ENCODE results near the gene MYO7A. TPM values are rescaled to one million over a fixed set of nuclear protein-coding genes. Genes with fewer than 3 reads are reported as not detected.

MYO7A gene
- total and polyA plus RNA-seq, 2 donors (not counting 3 experiments of a cell fraction or from before 2014, with no cell fraction given): 1.3 to 3.6 TPM

GRCh38 chr11:77130763-77131513 lies 2.9 kb downstream of the MYO7A start:
- Histone ChIP-seq H3K27ac (ENCODE audit: insufficient read depth, low read depth, low read length) (no peak overlapping the region), H4K20me1 (replicated peaks; ENCODE audit: control insufficient read depth, extremely low read depth, insufficient read depth, low read length) (no peaks in the 10 kb centered on the region), H3K9me1 (replicated peaks; ENCODE audit: control insufficient read depth, extremely low read depth, insufficient read depth, low read length) (no peaks in the 10 kb centered on the region), H3K9me3 (replicated peaks; ENCODE audit: control insufficient read depth, insufficient read depth, low read length) (no peaks in the 10 kb centered on the region), H3K79me2 (ENCODE audit: control insufficient read depth, insufficient read depth, low read length) (no peaks in the 10 kb centered on the region), H3K4me1 (ENCODE audit: control insufficient read depth, extremely low read depth, insufficient read depth, low read length) (peaks cover 10% of the 10 kb centered on the region), H3K9ac (replicated peaks; ENCODE audit: extremely low read depth, insufficient read depth, low read length) (no peak overlapping the region), H3K36me3 (ENCODE audit: control insufficient read depth in 2 of 2, extremely low read depth in 1 of 2, insufficient read depth in 2 of 2, low read length in 2 of 2) (no peaks in the 10 kb centered on the region), H3K4me3 (replicated peaks in 1 of 3; ENCODE audit: insufficient read depth in 1 of 3, low read depth in 1 of 3, low read length in 3 of 3) (no peak overlapping the region), H3K27me3 (ENCODE audit: control insufficient read depth in 2 of 2, insufficient read depth in 2 of 2, low read length in 2 of 2) (no peaks in the 10 kb centered on the region), H3K4me2 (ENCODE audit: insufficient read depth, low read length) (no peak overlapping the region), H2AFZ (ENCODE audit: low read depth, low read length) (no peak overlapping the region)
- BruUV-seq (replicated peaks): no TSS peak
- CTCF ChIA-PET: interaction anchor here (0.8 to 7.4 kb wide), 10 partner anchors 9 to 418 kb away, joined by 3 to 309 read pairs (median 3); no protein-coding TSS in a partner anchor
- POLR2A ChIA-PET: no interaction called here
- dilution Hi-C loops (cut with MboI; ENCODE audit: extremely low pct_ligation_motif_present, low sequenced_read_pairs): no loop called here
- DNase-seq (ENCODE audit: low read depth, low spot score): no peak
- FAIRE-seq: no peak
- intact Hi-C loops (cut with micrococcal nuclease): loop anchor here (5.0 kb wide), 1 partner anchor 431 kb away; no protein-coding TSS in a partner anchor
- TF ChIP-seq EZH2 (IDR thresholded peaks at IDR 0.05; ENCODE audit: borderline replicate concordance, low read depth, low read length, severe bottlenecking) (no peak), JUN (IDR thresholded peaks at IDR 0.05; ENCODE audit: borderline replicate concordance, insufficient read depth, insufficient read length, low read depth) (no peak), GATA2 (IDR thresholded peaks at IDR 0.05; ENCODE audit: insufficient read depth, insufficient read length, low read depth, low read length) (no peak)

DNA sequence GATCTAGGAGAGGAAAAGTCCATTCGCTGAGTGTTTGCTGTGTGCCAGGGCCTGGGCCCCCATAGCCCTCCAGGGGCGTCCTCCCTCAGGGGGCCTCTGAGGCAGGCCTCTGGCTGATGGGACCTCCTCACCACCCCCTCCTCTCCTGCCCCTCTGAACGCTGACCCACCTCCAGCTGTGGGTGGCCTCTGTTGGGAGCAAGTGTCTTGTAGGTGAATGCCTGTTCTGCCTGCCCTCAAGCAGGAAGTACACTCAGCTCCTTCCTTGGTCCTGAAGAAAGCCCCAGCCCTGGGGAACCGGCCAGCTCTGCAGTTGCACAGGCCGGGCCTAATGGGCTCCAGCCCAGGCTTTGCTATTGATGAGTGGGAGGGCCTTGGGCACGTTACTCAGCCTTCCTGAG lies 3.5 kb downstream of the MYO7A start:
- POLR2A ChIA-PET: no interaction called here
- H3K36me3 ChIP-seq (ENCODE audit: control insufficient read depth in 2 of 2, extremely low read depth in 1 of 2, insufficient read depth in 2 of 2, low read length in 2 of 2): no peaks in the 10 kb centered on the region
- H3K9me3 ChIP-seq (replicated peaks; ENCODE audit: control insufficient read depth, insufficient read depth, low read length): no peaks in the 10 kb centered on the region
- no peaks in the 10 kb centered on the region for H3K9me1 ChIP-seq (replicated peaks; ENCODE audit: control insufficient read depth, extremely low read depth, insufficient read depth, low read length)
- no peaks in the 10 kb centered on the region for H4K20me1 ChIP-seq (replicated peaks; ENCODE audit: control insufficient read depth, extremely low read depth, insufficient read depth, low read length)
- no TSS peak for BruUV-seq (replicated peaks)
- no peak overlapping the region for H3K4me3 ChIP-seq (replicated peaks in 1 of 3; ENCODE audit: insufficient read depth in 1 of 3, low read depth in 1 of 3, low read length in 3 of 3)
- TF ChIP-seq EZH2 (IDR thresholded peaks at IDR 0.05; ENCODE audit: borderline replicate concordance, low read depth, low read length, severe bottlenecking) (no peak), MYC (IDR thresholded peaks at IDR 0.05; ENCODE audit: low read depth, low read length) (no peak), JUN (IDR thresholded peaks at IDR 0.05; ENCODE audit: borderline replicate concordance, insufficient read depth, insufficient read length, low read depth) (no peak), GATA2 (IDR thresholded peaks at IDR 0.05; ENCODE audit: insufficient read depth, insufficient read length, low read depth, low read length) (no peak), POLR2AphosphoS5 (IDR thresholded peaks at IDR 0.05; ENCODE audit: insufficient read depth, low read depth, low read length) (no peak)
- H3K9ac ChIP-seq (replicated peaks; ENCODE audit: extremely low read depth, insufficient read depth, low read length): no peak overlapping the region
- no peak overlapping the region for H2AFZ ChIP-seq (ENCODE audit: low read depth, low read length)
- CTCF ChIA-PET: interaction anchor here (0.8 to 7.4 kb wide), 8 partner anchors 10 to 417 kb away, joined by 3 to 309 read pairs (median 3); no protein-coding TSS in a partner anchor
- H3K4me1 ChIP-seq (ENCODE audit: control insufficient read depth, extremely low read depth, insufficient read depth, low read length): peaks cover 10% of the 10 kb centered on the region
- FAIRE-seq: no peak
- dilution Hi-C loops (cut with MboI; ENCODE audit: extremely low pct_ligation_motif_present, low sequenced_read_pairs) (no loop called here), intact Hi-C loops (cut with micrococcal nuclease) (loop anchor here (5.0 kb wide), 1 partner anchor 431 kb away; no protein-coding TSS in a partner anchor)
- DNase-seq (ENCODE audit: low read depth, low spot score): no peak
- H3K4me2 ChIP-seq (ENCODE audit: insufficient read depth, low read length): no peak overlapping the region
- H3K27ac ChIP-seq (ENCODE audit: insufficient read depth, low read depth, low read length): no peak overlapping the region
- no peaks in the 10 kb centered on the region for H3K79me2 ChIP-seq (ENCODE audit: control insufficient read depth, insufficient read depth, low read length)
- H3K27me3 ChIP-seq (ENCODE audit: control insufficient read depth in 2 of 2, insufficient read depth in 2 of 2, low read length in 2 of 2): no peaks in the 10 kb centered on the region

All from endothelial cell of umbilical vein (primary cell).